Panc1 (cell line): ENCODE measurements around the gene OR2V1.

ENCODE experiments used
- POLR2AphosphoS5 ChIP-seq: IDR thresholded peaks from 2 replicates; pipeline ENCODE4 v1.6.1; 2012; ENCODE audit warnings: mild to moderate bottlenecking, low read depth, low read length, moderate library complexity
- REST ChIP-seq, 2 experiments: IDR thresholded peaks; 2 replicates each; pipeline ENCODE4 v1.6.1; 2011 to 2012; ENCODE audit warnings: low read depth in 2 of 2, control low read depth in 1 of 2, low read length in 1 of 2, mild to moderate bottlenecking in 1 of 2, moderate library complexity in 1 of 2; ENCODE audit not compliant: insufficient read depth in 1 of 2
- SIN3A ChIP-seq: IDR thresholded peaks from 2 replicates; pipeline ENCODE4 v1.6.1; 2012; ENCODE audit warnings: low read depth, mild to moderate bottlenecking, low read length, moderate library complexity, borderline replicate concordance; ENCODE audit not compliant: insufficient read depth
- TF ChIP-seq, protein P1 (sequence below): fragments of 450-650 bp; IDR thresholded peaks from 2 replicates; pipeline ENCODE4 v1.5.1; 2017; ENCODE audit warnings: mild to moderate bottlenecking

GRCh38 chr5:181133083-181133482 lies 2.1 kb upstream of the OR2V1 start:
- TF ChIP-seq, protein P1, sequence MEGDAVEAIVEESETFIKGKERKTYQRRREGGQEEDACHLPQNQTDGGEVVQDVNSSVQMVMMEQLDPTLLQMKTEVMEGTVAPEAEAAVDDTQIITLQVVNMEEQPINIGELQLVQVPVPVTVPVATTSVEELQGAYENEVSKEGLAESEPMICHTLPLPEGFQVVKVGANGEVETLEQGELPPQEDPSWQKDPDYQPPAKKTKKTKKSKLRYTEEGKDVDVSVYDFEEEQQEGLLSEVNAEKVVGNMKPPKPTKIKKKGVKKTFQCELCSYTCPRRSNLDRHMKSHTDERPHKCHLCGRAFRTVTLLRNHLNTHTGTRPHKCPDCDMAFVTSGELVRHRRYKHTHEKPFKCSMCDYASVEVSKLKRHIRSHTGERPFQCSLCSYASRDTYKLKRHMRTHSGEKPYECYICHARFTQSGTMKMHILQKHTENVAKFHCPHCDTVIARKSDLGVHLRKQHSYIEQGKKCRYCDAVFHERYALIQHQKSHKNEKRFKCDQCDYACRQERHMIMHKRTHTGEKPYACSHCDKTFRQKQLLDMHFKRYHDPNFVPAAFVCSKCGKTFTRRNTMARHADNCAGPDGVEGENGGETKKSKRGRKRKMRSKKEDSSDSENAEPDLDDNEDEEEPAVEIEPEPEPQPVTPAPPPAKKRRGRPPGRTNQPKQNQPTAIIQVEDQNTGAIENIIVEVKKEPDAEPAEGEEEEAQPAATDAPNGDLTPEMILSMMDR = no peak
- TF ChIP-seq POLR2AphosphoS5 (no peak), REST (IDR thresholded peaks at IDR 0.05; ENCODE audit: insufficient read depth in 1 of 2, low read depth in 2 of 2, low read length in 1 of 2) (no peak), SIN3A (no peak)
